Prostate gland (tissue), 2 donors: ENCODE measurements around the gene HIVEP3.
A peak's percentile ranks its signal among the peaks of the same experiment; 100 is the strongest.

Experiments used
- POLR2A ChIP-seq: fragments of 450-650 bp; IDR thresholded peaks from one replicate; pipeline ENCODE4 v1.6.1; 2016; ENCODE audit warnings: antibody characterized with exemption, mild to moderate bottlenecking
- TF ChIP-seq, protein P1 (sequence below), 4 experiments: fragments of 200-600 bp in 2 of 4; fragments of 450-650 bp in 2 of 4; sonication (generic) in 2 of 4; IDR thresholded peaks; 1 replicate in 3 of 4; 2 replicates in 1 of 4; pipeline ENCODE4 v1.5.1; 2016 to 2019; ENCODE audit warnings: antibody characterized with exemption in 4 of 4, mild to moderate bottlenecking in 2 of 4, moderate library complexity in 2 of 4

DNA sequence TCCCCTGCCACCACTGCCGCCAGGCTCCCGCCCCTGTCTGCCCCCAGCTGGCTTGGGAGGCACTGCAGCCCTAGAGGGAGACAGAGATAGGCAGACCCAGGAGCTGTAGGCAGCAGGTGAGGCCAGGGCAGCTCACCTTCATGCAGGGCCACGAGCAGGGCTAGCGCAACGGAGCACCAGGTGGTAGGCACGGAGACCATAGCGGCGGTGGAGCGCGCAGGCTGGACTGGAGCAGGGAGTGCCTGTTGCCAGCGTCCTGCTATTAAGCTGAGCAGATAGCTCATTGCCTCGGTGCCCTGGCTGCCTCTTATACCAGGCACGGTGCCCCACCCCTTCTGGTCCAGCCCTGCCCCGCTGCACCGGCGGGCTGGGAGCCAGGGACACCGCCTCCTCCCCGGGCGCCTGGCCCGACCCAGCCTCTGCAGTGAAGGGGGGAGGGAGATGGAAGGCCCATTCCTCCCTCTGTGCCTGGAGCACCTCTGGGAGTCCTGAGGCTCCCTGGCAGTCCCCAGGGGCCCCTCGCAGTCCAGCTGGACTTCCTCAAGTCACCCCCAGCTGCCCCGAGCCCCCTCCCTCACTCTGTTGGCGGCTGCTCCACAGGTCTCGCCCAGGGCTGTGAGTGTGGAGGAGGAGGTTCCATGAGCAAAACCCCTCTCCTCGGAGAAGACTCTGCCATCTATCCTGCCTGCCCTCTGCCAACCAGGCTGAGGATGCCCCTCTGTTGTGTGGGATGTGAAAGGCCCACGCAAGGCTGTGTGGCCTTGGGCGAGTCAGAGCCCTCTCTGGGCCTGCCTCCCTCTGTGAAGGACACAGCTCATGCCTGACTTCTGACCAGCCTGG is 434.1 kb downstream of the HIVEP3 start, which contains the start of gene EDN2:
- TF ChIP-seq, protein P1, sequence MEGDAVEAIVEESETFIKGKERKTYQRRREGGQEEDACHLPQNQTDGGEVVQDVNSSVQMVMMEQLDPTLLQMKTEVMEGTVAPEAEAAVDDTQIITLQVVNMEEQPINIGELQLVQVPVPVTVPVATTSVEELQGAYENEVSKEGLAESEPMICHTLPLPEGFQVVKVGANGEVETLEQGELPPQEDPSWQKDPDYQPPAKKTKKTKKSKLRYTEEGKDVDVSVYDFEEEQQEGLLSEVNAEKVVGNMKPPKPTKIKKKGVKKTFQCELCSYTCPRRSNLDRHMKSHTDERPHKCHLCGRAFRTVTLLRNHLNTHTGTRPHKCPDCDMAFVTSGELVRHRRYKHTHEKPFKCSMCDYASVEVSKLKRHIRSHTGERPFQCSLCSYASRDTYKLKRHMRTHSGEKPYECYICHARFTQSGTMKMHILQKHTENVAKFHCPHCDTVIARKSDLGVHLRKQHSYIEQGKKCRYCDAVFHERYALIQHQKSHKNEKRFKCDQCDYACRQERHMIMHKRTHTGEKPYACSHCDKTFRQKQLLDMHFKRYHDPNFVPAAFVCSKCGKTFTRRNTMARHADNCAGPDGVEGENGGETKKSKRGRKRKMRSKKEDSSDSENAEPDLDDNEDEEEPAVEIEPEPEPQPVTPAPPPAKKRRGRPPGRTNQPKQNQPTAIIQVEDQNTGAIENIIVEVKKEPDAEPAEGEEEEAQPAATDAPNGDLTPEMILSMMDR (IDR thresholded peaks at IDR 0.05), result peak in 3 of 4 experiments; percentile 17 to 70 (median 53)
- TF ChIP-seq POLR2A, result peak; percentile 88
